ENCODE measurements around the gene RAB9A. TPM values are rescaled to one million over a fixed set of nuclear protein-coding genes. Genes with fewer than 3 reads are reported as not detected.

Gene RAB9A
- total and polyA plus RNA-seq, 9 of the 15 experiments (the other 6 are each of a cell fraction or from before 2014, with no cell fraction given): 13.5 to 20.8 (median 17.7) TPM

DNA sequence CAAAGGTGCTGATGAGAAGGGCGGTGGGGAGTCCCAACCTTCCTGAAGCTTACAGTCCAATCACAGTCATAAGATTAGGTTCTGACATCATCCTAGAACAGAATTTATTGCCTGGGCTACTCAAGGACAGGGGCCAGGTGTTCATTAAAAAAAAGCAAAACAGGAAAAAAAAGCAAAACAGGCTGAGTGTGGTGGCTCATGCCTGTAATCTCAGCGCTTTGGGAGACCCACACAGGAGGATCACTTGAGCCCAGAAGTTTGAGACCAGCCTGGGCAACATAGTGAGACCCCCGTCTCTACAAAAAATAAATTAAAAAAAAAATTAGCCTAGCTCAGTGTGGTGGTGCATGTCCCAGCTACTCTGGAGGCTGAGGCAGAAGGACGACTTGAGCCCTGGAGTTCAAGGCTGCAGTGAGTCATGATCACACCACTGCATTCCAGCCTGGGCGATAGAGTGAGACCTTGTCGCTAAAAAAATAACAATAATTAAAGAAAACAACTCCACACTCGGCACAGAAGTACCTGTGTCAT, 3.0 kb downstream of the RAB9A start (continued):
- TF ChIP-seq ARID1B (IDR thresholded peaks at IDR 0.05): peak; percentile 31; the same call in 1 of the 2 replicates
- TF ChIP-seq SMARCA4 (IDR thresholded peaks at IDR 0.05): 0 out of 2 replicates have a peak, but pooled peaks have one; percentile 19
- peak; percentile 20; the same call in 1 of the 2 replicates for TF ChIP-seq SMARCE1 (IDR thresholded peaks at IDR 0.05)
- TF ChIP-seq ATF3 (IDR thresholded peaks at IDR 0.05): peak; percentile 76
- no peak for TF ChIP-seq ATF3 (CRISPR knock-in tag; conservative IDR thresholded peaks at IDR 0.05)

- POLR2A ChIA-PET: interaction anchor here (0.7 kb wide), 1 partner anchor 53 kb away, joined by 3 read pairs; no protein-coding TSS in a partner anchor
- no peaks in the 10 kb centered on the region for H3K9me3 ChIP-seq (replicated peaks; ENCODE audit: control insufficient read depth, insufficient read depth, low read depth, low read length)
- CTCF ChIA-PET (ENCODE audit: low intra/inter-chr PET ratio): no interaction called here
- peaks cover 6 to 43% of the 10 kb centered on the region in 2 experiments; a peak in 4 of 5 replicates for H3K4me1 ChIP-seq (replicated peaks in 1 of 2; ENCODE audit: control insufficient read depth in 2 of 2, insufficient read depth in 2 of 2, low read length in 2 of 2)
- H2AFZ ChIP-seq (ENCODE audit: low read depth, low read length): no peak overlapping the region
- ATAC-seq: no peak
- no peaks in the 10 kb centered on the region for H3K27me3 ChIP-seq (ENCODE audit: control insufficient read depth in 2 of 2, insufficient read depth in 2 of 2, low read length in 2 of 2)
- peaks cover 84% of the 10 kb centered on the region for H3K79me2 ChIP-seq (ENCODE audit: control insufficient read depth, insufficient read depth, low read length)
- peak overlapping the region; percentile 31 for H3K4me2 ChIP-seq (ENCODE audit: insufficient read depth, low read length)
- in situ Hi-C loops (cut with MboI) (no loop called here), intact Hi-C loops (cut with micrococcal nuclease) (no loop called here)
- no peak overlapping the region for H3K4me3 ChIP-seq
- peak overlapping the region; percentile 68 for H3K27ac ChIP-seq (ENCODE audit: extremely low read depth, low read depth, low read length)
- no peak for FAIRE-seq
- no TSS peak for BruUV-seq (replicated peaks)
- TF ChIP-seq, protein P1, sequence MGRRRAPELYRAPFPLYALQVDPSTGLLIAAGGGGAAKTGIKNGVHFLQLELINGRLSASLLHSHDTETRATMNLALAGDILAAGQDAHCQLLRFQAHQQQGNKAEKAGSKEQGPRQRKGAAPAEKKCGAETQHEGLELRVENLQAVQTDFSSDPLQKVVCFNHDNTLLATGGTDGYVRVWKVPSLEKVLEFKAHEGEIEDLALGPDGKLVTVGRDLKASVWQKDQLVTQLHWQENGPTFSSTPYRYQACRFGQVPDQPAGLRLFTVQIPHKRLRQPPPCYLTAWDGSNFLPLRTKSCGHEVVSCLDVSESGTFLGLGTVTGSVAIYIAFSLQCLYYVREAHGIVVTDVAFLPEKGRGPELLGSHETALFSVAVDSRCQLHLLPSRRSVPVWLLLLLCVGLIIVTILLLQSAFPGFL (CRISPR knock-in tag; IDR thresholded peaks at IDR 0.05): no peak
- peak; percentile 15; the same call in 1 of the 2 replicates for TF ChIP-seq EP300 (IDR thresholded peaks at IDR 0.05; ENCODE audit: low read length)
- TF ChIP-seq ARID1B (IDR thresholded peaks at IDR 0.05): peak; percentile 29; the same call in 1 of the 2 replicates
- peak; percentile 67 for TF ChIP-seq BHLHE40 (IDR thresholded peaks at IDR 0.05; ENCODE audit: low read length)
- peak; percentile 34; the same call in 1 of the 2 replicates for TF ChIP-seq TCF3 (CRISPR knock-in tag; IDR thresholded peaks at IDR 0.05)
- TF ChIP-seq YY1 (IDR thresholded peaks at IDR 0.05; ENCODE audit: borderline replicate concordance in 1 of 3, control insufficient read depth in 1 of 3, extremely low read depth in 1 of 3, insufficient read depth in 3 of 3, insufficient read length in 1 of 3, insufficient replicate concordance in 2 of 3, low read depth in 1 of 3, low read length in 2 of 3): no peak
- peak; percentile 16; the same call in 1 of the 2 replicates for TF ChIP-seq TEAD4 (IDR thresholded peaks at IDR 0.05; ENCODE audit: low read length)
- TF ChIP-seq TEAD4 (CRISPR knock-in tag; IDR thresholded peaks at IDR 0.05; ENCODE audit: borderline replicate concordance): no peak
- TF ChIP-seq, protein P2, sequence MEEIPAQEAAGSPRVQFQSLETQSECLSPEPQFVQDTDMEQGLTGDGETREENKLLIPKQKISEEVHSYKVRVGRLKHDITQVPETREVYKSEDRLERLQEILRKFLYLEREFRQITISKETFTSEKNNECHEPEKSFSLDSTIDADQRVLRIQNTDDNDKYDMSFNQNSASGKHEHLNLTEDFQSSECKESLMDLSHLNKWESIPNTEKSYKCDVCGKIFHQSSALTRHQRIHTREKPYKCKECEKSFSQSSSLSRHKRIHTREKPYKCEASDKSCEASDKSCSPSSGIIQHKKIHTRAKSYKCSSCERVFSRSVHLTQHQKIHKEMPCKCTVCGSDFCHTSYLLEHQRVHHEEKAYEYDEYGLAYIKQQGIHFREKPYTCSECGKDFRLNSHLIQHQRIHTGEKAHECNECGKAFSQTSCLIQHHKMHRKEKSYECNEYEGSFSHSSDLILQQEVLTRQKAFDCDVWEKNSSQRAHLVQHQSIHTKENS (CRISPR knock-in tag; IDR thresholded peaks at IDR 0.05): no peak
- no peak for TF ChIP-seq EZH2 (IDR thresholded peaks at IDR 0.05; ENCODE audit: borderline replicate concordance, low read depth, low read length)
- TF ChIP-seq TAL1 (IDR thresholded peaks at IDR 0.05): peak; percentile 10; the same call in 1 of the 2 replicates
- TF ChIP-seq CBFA2T3 (IDR thresholded peaks at IDR 0.05): peak; percentile 47
- no peak for DNase-seq (ENCODE audit: extremely low read depth in 1 of 4, low spot score in 3 of 4)
- H3K36me3 ChIP-seq (ENCODE audit: control insufficient read depth, insufficient read depth, low read length): peaks cover 11% of the 10 kb centered on the region; the same call in 1 of the 3 replicates
- H4K20me1 ChIP-seq (replicated peaks; ENCODE audit: control insufficient read depth, insufficient read depth, low read length): peaks cover 24% of the 10 kb centered on the region; the same call in 1 of the 2 replicates
- WGBS (ENCODE audit: insufficient coverage, low coverage, missing lambda C conversion rate): 11% methylated on average over 5 of the region's 5 CpGs
- H3K9me1 ChIP-seq (ENCODE audit: control insufficient read depth, insufficient read depth, low read length): no peaks in the 10 kb centered on the region
- H3K9ac ChIP-seq (ENCODE audit: insufficient read depth in 1 of 2, low read depth in 2 of 2, low read length in 2 of 2): peak overlapping the region in 1 of 2 experiments; percentile 37; a peak in 2 of 4 replicates
These were observed 3.9 kb downstream of the RAB9A start for GRCh38 chrX:13692771-13693231.
